Neural progenitor cell (in vitro differentiated cells): ENCODE data around the gene EMILIN3. TPM values are rescaled to one million over a fixed set of nuclear protein-coding genes. Genes with fewer than 3 reads are reported as not detected.
"Not testable (repeated sequence)": the region's sequence is repeated elsewhere in the genome, so short reads cannot be mapped to it uniquely, and the experiment has no call there.

ENCODE experiments used
- DNase-seq: peaks from one replicate; pipeline ENCODE4 v3.0.0-alpha.2; 2016; ENCODE audit warnings: low spot score
- H2AFZ ChIP-seq: fragments of 200-600 bp; sonication (generic); replicated peaks from 2 replicates; pipeline ENCODE4 v1.6.1; 2016; ENCODE audit warnings: antibody characterized with exemption
- H3F3A ChIP-seq: fragments of 200-600 bp; sonication (generic); 2 replicates; pipeline ENCODE4 v1.6.1; 2016; ENCODE audit warnings: antibody characterized with exemption, low read depth
- H3K27ac ChIP-seq: fragments of 200-600 bp; sonication (generic); 2 replicates; pipeline ENCODE4 v1.5.1; 2016; ENCODE audit warnings: mild to moderate bottlenecking
- H3K27me3 ChIP-seq: fragments of 200-600 bp; sonication (generic); 2 replicates; pipeline ENCODE4 v1.6.1; 2016; ENCODE audit warnings: mild to moderate bottlenecking, moderate library complexity
- H3K36me3 ChIP-seq: fragments of 200-600 bp; sonication (generic); 2 replicates; pipeline ENCODE4 v1.5.1; 2016
- H3K4me1 ChIP-seq: fragments of 200-600 bp; sonication (generic); 2 replicates; pipeline ENCODE4 v1.6.1; 2016; ENCODE audit warnings: mixed run types
- H3K4me2 ChIP-seq: fragments of 200-600 bp; sonication (generic); 2 replicates; pipeline ENCODE4 v1.6.1; 2016
- H3K4me3 ChIP-seq: fragments of 200-600 bp; sonication (generic); 2 replicates; pipeline ENCODE4 v1.5.1; 2016
- H3K79me2 ChIP-seq: fragments of 200-600 bp; sonication (generic); 2 replicates; pipeline ENCODE4 v1.6.1; 2016; ENCODE audit warnings: low read depth
- H3K9ac ChIP-seq: fragments of 200-600 bp; sonication (generic); 2 replicates; pipeline ENCODE4 v1.6.1; 2016
- H3K9me3 ChIP-seq: fragments of 200-600 bp; sonication (generic); 2 replicates; pipeline ENCODE4 v1.5.1; 2016; ENCODE audit warnings: low read depth
- H4K20me1 ChIP-seq: fragments of 200-600 bp; sonication (generic); 2 replicates; pipeline ENCODE4 v1.6.1; 2016; ENCODE audit warnings: low read depth
- H3K27ac Mint-ChIP-seq: 3 replicates; pipeline ENCODE4 v1.8.0; 2021; ENCODE audit warnings: mixed read lengths
- H3K27me3 Mint-ChIP-seq: 2 replicates; pipeline ENCODE4 v1.8.0; 2022; ENCODE audit warnings: low read depth, mild to moderate bottlenecking, inconsistent platforms, moderate library complexity, mixed read lengths; ENCODE audit not compliant: insufficient read depth
- H3K36me3 Mint-ChIP-seq: 3 replicates; pipeline ENCODE4 v1.8.0; 2021; ENCODE audit warnings: mixed read lengths
- H3K4me1 Mint-ChIP-seq: 3 replicates; pipeline ENCODE4 v1.8.0; 2021; ENCODE audit warnings: mixed read lengths
- H3K4me3 Mint-ChIP-seq: 3 replicates; pipeline ENCODE4 v1.8.0; 2021; ENCODE audit warnings: mild to moderate bottlenecking, moderate library complexity, mixed read lengths
- H3K9me3 Mint-ChIP-seq: 3 replicates; pipeline ENCODE4 v1.8.0; 2020; ENCODE audit warnings: mixed read lengths
- EZH2 ChIP-seq: fragments of 200-600 bp; sonication (generic); IDR thresholded peaks from 2 replicates; pipeline ENCODE4 v1.6.1; 2017; ENCODE audit warnings: antibody characterized with exemption, mild to moderate bottlenecking, moderate library complexity
- EZH2phosphoT487 ChIP-seq: fragments of 200-600 bp; sonication (generic); IDR thresholded peaks from 2 replicates; pipeline ENCODE4 v1.6.1; 2017; ENCODE audit warnings: antibody characterized with exemption
- total RNA-seq: library from RNA; depleted of rRNA; stranded (reverse); fragments of >200 nt; gene quantifications from 2 replicates; pipeline ENCODE4 v1.2.3, GENCODE V29; 2015; ENCODE audit warnings: low replicate concordance
- TF ChIP-seq, protein P1 (sequence below): fragments of 200-600 bp; sonication (generic); IDR thresholded peaks from 2 replicates; pipeline ENCODE4 v1.5.1; 2017; ENCODE audit warnings: antibody characterized with exemption, mild to moderate bottlenecking

Gene EMILIN3
- total RNA-seq, 1 donor from 2014 or later, result 3.5 TPM

DNA sequence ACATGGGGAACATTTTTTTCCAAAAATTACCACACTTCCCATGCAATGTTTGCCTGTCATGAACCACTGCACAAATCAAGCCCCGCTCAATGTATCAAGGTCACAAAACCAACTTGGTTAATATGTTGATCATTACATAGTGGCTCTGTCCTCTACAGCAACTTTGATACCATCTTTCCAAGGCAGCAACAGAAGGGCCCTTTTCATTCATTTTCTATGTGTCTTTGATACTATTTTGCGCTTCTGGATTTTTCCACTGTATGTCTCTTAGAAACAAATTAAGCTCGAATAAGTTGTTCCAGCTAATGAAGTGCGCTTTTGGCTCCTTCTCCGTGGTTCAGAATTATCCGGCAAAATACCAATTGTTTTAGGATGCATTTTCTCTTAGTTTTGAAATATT lies 50.6 kb downstream of the EMILIN3 start:
- H3K36me3 ChIP-seq, result no peaks in the 10 kb centered on the region
- Mint-ChIP-seq H3K36me3 (no peaks in the 10 kb centered on the region), H3K4me1 (peaks cover 12% of the 10 kb centered on the region), H3K9me3 (no peaks in the 10 kb centered on the region), H3K4me3 (peak overlapping the region; percentile 85), H3K27ac (no peak overlapping the region), H3K27me3 (peaks cover 2% of the 10 kb centered on the region)
- H3K4me1 ChIP-seq, result peaks cover 3% of the 10 kb centered on the region
- H3F3A ChIP-seq, result peaks cover 9% of the 10 kb centered on the region
- H4K20me1 ChIP-seq, result no peaks in the 10 kb centered on the region
- peak overlapping the region; percentile 80 for H3K4me2 ChIP-seq
- no peak overlapping the region for H3K27ac ChIP-seq
- H3K9me3 ChIP-seq, result no peaks in the 10 kb centered on the region
- no peaks in the 10 kb centered on the region for H3K79me2 ChIP-seq
- H3K4me3 ChIP-seq, result no peak overlapping the region
- TF ChIP-seq EZH2phosphoT487 (no peak), EZH2 (no peak)
- TF ChIP-seq, protein P1, sequence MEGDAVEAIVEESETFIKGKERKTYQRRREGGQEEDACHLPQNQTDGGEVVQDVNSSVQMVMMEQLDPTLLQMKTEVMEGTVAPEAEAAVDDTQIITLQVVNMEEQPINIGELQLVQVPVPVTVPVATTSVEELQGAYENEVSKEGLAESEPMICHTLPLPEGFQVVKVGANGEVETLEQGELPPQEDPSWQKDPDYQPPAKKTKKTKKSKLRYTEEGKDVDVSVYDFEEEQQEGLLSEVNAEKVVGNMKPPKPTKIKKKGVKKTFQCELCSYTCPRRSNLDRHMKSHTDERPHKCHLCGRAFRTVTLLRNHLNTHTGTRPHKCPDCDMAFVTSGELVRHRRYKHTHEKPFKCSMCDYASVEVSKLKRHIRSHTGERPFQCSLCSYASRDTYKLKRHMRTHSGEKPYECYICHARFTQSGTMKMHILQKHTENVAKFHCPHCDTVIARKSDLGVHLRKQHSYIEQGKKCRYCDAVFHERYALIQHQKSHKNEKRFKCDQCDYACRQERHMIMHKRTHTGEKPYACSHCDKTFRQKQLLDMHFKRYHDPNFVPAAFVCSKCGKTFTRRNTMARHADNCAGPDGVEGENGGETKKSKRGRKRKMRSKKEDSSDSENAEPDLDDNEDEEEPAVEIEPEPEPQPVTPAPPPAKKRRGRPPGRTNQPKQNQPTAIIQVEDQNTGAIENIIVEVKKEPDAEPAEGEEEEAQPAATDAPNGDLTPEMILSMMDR, result no peak
- DNase-seq, result no peak
- peaks cover 14% of the 10 kb centered on the region for H3K27me3 ChIP-seq
- H2AFZ ChIP-seq, result no peak overlapping the region
- H3K9ac ChIP-seq, result no peak overlapping the region

DNA sequence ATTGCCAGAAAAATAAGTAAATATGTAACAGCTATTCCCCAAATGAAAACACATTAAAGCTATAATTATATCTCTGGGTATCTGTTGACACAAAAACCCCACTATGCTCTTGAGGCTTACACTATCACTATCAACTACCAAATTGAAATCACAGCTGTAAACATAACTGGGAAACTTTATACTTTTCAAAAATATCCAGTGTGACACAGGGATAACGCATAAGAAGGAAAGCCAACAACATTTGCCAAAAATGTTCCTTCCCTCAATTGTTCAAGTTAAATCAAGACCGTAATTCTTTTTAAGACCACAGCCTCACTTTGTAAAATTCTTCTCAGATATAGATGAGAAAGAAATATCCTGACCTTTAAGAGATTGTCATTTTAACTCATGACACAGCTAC lies 52.2 kb downstream of the EMILIN3 start:
- Mint-ChIP-seq H3K27me3 (peaks cover 2% of the 10 kb centered on the region), H3K4me1 (peaks cover 15% of the 10 kb centered on the region), H3K9me3 (no peaks in the 10 kb centered on the region), H3K27ac (no peak overlapping the region), H3K4me3 (no peak overlapping the region), H3K36me3 (no peaks in the 10 kb centered on the region)
- Histone ChIP-seq H3K36me3 (no peaks in the 10 kb centered on the region), H3K79me2 (no peaks in the 10 kb centered on the region), H2AFZ (no peak overlapping the region), H3K27me3 (peaks cover 12% of the 10 kb centered on the region), H3K27ac (no peak overlapping the region), H4K20me1 (no peaks in the 10 kb centered on the region), H3K4me1 (peaks cover 3% of the 10 kb centered on the region), H3K9ac (no peak overlapping the region), H3K9me3 (no peaks in the 10 kb centered on the region), H3F3A (peaks cover 9% of the 10 kb centered on the region), H3K4me3 (no peak overlapping the region), H3K4me2 (no peak overlapping the region)
- TF ChIP-seq, protein P1, result no peak
- no peak for TF ChIP-seq EZH2phosphoT487
- no peak for TF ChIP-seq EZH2
- no peak for DNase-seq

DNA sequence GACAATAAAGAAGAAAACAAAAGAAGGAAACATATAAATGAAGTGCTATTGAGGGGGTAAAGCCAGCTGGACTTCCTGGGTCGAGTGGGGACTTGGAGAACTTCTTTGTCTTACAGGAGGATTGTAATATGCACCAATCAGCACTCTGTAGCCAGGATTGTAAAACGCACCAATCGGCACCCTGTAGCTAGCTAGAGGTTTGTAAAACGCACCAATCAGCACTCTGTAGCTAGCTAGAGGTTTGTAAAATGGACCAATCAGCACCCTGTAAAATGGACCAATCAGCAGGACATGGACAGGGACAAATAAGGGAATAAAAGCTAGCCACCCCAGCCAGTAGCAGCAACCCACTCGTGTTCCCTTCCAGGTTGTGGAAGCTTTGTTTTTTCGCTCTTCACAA lies 54.6 kb downstream of the EMILIN3 start:
- not testable (repeated sequence) for H3K27me3 Mint-ChIP-seq, H2AFZ ChIP-seq, H3F3A ChIP-seq, H3K36me3 ChIP-seq, H4K20me1 ChIP-seq, H3K27ac Mint-ChIP-seq, H3K9me3 ChIP-seq, H3K4me2 ChIP-seq, H3K36me3 Mint-ChIP-seq, H3K9me3 Mint-ChIP-seq, H3K27me3 ChIP-seq, H3K4me3 ChIP-seq, H3K9ac ChIP-seq, H3K4me1 ChIP-seq, DNase-seq, H3K27ac ChIP-seq, H3K79me2 ChIP-seq, H3K4me3 Mint-ChIP-seq
- H3K4me1 Mint-ChIP-seq, result peaks cover 14% of the 10 kb centered on the region

Other genes with a start within 250 kb of the EMILIN3 start
- gene PLCG1, start 229.3 kb downstream of the EMILIN3 start, total RNA-seq, result 146 and 265 TPM in 2 replicates
- 5.2 and 6.8 TPM in 2 replicates for gene ZHX3, start 49.1 kb downstream of the EMILIN3 start, total RNA-seq
- gene LPIN3, start 26.0 kb downstream of the EMILIN3 start, total RNA-seq, result 2.8 and 8.9 TPM in 2 replicates